ENCODE measurements around the gene ACOXL. TPM values are rescaled to one million over a fixed set of nuclear protein-coding genes. Genes with fewer than 3 reads are reported as not detected.

ACOXL gene
- total RNA-seq, 1 experiment from 2014 or later: not detected

- no peak for DNase-seq (ENCODE audit: low read depth)
Measured at GRCh38 chr2:111154758-111155157, 422.4 kb downstream of the ACOXL start.

- peak; percentile 14 for DNase-seq (ENCODE audit: low read depth)
Measured at GRCh38 chr2:111155610-111156009, 423.2 kb downstream of the ACOXL start.

- no peak for DNase-seq (ENCODE audit: low read depth)
Measured at GRCh38 chr2:111156529-111156928, 424.2 kb downstream of the ACOXL start.

GRCh38 chr2:111157071-111157661 lies 424.8 kb downstream of the ACOXL start:
- no peak for DNase-seq (ENCODE audit: low read depth)

- no peak for DNase-seq (ENCODE audit: low read depth)
Measured at GRCh38 chr2:111157798-111158197, 425.4 kb downstream of the ACOXL start.

- DNase-seq (ENCODE audit: low read depth): no peak
Measured at GRCh38 chr2:111159641-111160040, 427.3 kb downstream of the ACOXL start.

GRCh38 chr2:111160758-111161157 lies 428.4 kb downstream of the ACOXL start:
- DNase-seq (ENCODE audit: low read depth): peak; percentile 82

GRCh38 chr2:111161971-111162370 lies 429.6 kb downstream of the ACOXL start:
- no peak for DNase-seq (ENCODE audit: low read depth)

- DNase-seq (ENCODE audit: low read depth): no peak
Measured at GRCh38 chr2:111162718-111163331, 430.5 kb downstream of the ACOXL start.

GRCh38 chr2:111164078-111164477 lies 431.7 kb downstream of the ACOXL start:
- DNase-seq (ENCODE audit: low read depth): no peak

GRCh38 chr2:111165084-111165483 lies 432.7 kb downstream of the ACOXL start:
- DNase-seq (ENCODE audit: low read depth): no peak

GRCh38 chr2:111166115-111166514 lies 433.7 kb downstream of the ACOXL start:
- DNase-seq (ENCODE audit: low read depth): no peak

- no peak for DNase-seq (ENCODE audit: low read depth)
Measured at GRCh38 chr2:111167076-111167862, 434.9 kb downstream of the ACOXL start.

GRCh38 chr2:111167863-111168162 lies 435.4 kb downstream of the ACOXL start:
- DNase-seq (ENCODE audit: low read depth): no peak

Other genes starting within 250 kb of the ACOXL start
- 9.8 and 14.7 TPM in 2 replicates for gene RGPD6, start 155.4 kb upstream of the ACOXL start, total RNA-seq (2014; rRNA removed; shearing (Covaris generic))
- 75.4 and 89.2 TPM in 2 replicates for gene BUB1, start 54.5 kb upstream of the ACOXL start, total RNA-seq (2014; rRNA removed; shearing (Covaris generic))

All from HT1080 (cell line).